HEK293 (cell line): ENCODE measurements around the gene TAS2R31.

Experiments
- CTCF ChIA-PET: fragments of 350-600 bp; formaldehyde crosslinking; extraction: SDS; loops from one replicate; lab custom pipeline; 2021; ENCODE audit warnings: antibody characterized with exemption; lab: Yijun Ruan, JAX
- POLR2A ChIA-PET: fragments of 300-600 bp; formaldehyde crosslinking; extraction: SDS; loops from one replicate; lab custom pipeline; 2020; ENCODE audit warnings: antibody characterized with exemption, inconsistent platforms; lab: Yijun Ruan, JAX
- H3K27ac ChIP-seq: fragments of 200-500 bp; sonication (Bioruptor generic); 2 replicates; pipeline ENCODE4 v1.5.1; 2014; ENCODE audit warnings: low read depth, low read length, control low read depth, inconsistent platforms; ENCODE audit errors: extremely low read depth
- H3K36me3 ChIP-seq, 2 experiments: fragments of 200-500 bp in 1 of 2; sonication (Bioruptor generic) in 1 of 2; 1 replicate in 1 of 2; 2 replicates in 1 of 2; pipeline ENCODE4 v1.5.1; 2014 to 2017; ENCODE audit warnings: inconsistent platforms in 2 of 2, low read length in 2 of 2; ENCODE audit not compliant: control insufficient read depth in 2 of 2, insufficient read depth in 1 of 2
- H3K4me1 ChIP-seq: fragments of 200-500 bp; sonication (Bioruptor generic); 2 replicates; pipeline ENCODE4 v1.5.1; 2014; ENCODE audit warnings: mild to moderate bottlenecking, low read length, inconsistent platforms; ENCODE audit not compliant: control insufficient read depth, insufficient read depth
- H3K4me3 ChIP-seq: 2 replicates; pipeline ENCODE4 v1.5.1; 2011; ENCODE audit warnings: low read depth, mild to moderate bottlenecking, control low read depth, low read length, moderate library complexity
- H3K9me3 ChIP-seq: fragments of 200-500 bp; sonication (Bioruptor generic); 2 replicates; pipeline ENCODE4 v1.5.1; 2014; ENCODE audit warnings: low read depth, low read length, inconsistent platforms; ENCODE audit not compliant: control insufficient read depth, insufficient read depth
- BCL11A ChIP-seq: fragments of 450-650 bp; formaldehyde crosslinking; IDR thresholded peaks from 2 replicates; pipeline ENCODE4 v1.5.1; 2016; ENCODE audit warnings: low read depth, missing biosample characterization, missing genetic modification characterization
- RBAK ChIP-seq: fragments of 450-650 bp; formaldehyde crosslinking; IDR thresholded peaks from 2 replicates; pipeline ENCODE4 v1.5.1; 2016; ENCODE audit warnings: missing biosample characterization, missing genetic modification characterization
- SCRT1 ChIP-seq: fragments of 450-650 bp; formaldehyde crosslinking; IDR thresholded peaks from 2 replicates; pipeline ENCODE4 v1.5.1; 2016; ENCODE audit warnings: missing biosample characterization, missing genetic modification characterization, borderline replicate concordance
- SP2 ChIP-seq: fragments of 450-650 bp; formaldehyde crosslinking; IDR thresholded peaks from 2 replicates; pipeline ENCODE4 v1.5.1; 2016; ENCODE audit warnings: missing biosample characterization, missing genetic modification characterization
- SP3 ChIP-seq: fragments of 450-650 bp; formaldehyde crosslinking; IDR thresholded peaks from 2 replicates; pipeline ENCODE4 v1.5.1; 2016; ENCODE audit warnings: missing biosample characterization, missing genetic modification characterization
- SP7 ChIP-seq: fragments of 450-650 bp; formaldehyde crosslinking; IDR thresholded peaks from 2 replicates; pipeline ENCODE4 v1.5.1; 2016; ENCODE audit warnings: missing biosample characterization, missing genetic modification characterization
- TRIM28 ChIP-seq: IDR thresholded peaks from 2 replicates; pipeline ENCODE4 v1.6.1; 2011; ENCODE audit warnings: low read length, control low read depth, borderline replicate concordance
- ZNF175 ChIP-seq: fragments of 450-650 bp; formaldehyde crosslinking; IDR thresholded peaks from 2 replicates; pipeline ENCODE4 v1.5.1; 2016; ENCODE audit warnings: missing biosample characterization, missing genetic modification characterization
- ZNF23 ChIP-seq: fragments of 450-650 bp; formaldehyde crosslinking; IDR thresholded peaks from 2 replicates; pipeline ENCODE4 v1.5.1; 2016; ENCODE audit warnings: missing biosample characterization, missing genetic modification characterization, borderline replicate concordance
- ZNF302 ChIP-seq: fragments of 450-650 bp; formaldehyde crosslinking; IDR thresholded peaks from 2 replicates; pipeline ENCODE4 v1.5.1; 2016; ENCODE audit warnings: missing biosample characterization, missing genetic modification characterization, low read depth
- ZNF561 ChIP-seq: fragments of 450-650 bp; IDR thresholded peaks from 2 replicates; pipeline ENCODE4 v1.5.1; 2018; ENCODE audit warnings: missing biosample characterization, missing genetic modification characterization, borderline replicate concordance
- ZNF747 ChIP-seq: fragments of 450-650 bp; formaldehyde crosslinking; IDR thresholded peaks from 2 replicates; pipeline ENCODE4 v1.5.1; 2016; ENCODE audit warnings: missing biosample characterization, missing genetic modification characterization
- ZNF768 ChIP-seq: fragments of 450-650 bp; formaldehyde crosslinking; IDR thresholded peaks from 2 replicates; pipeline ENCODE4 v1.5.1; 2018; ENCODE audit warnings: missing biosample characterization, mild to moderate bottlenecking, missing genetic modification characterization
- ZNF776 ChIP-seq: fragments of 450-650 bp; formaldehyde crosslinking; IDR thresholded peaks from 2 replicates; pipeline ENCODE4 v1.5.0; 2017; ENCODE audit warnings: missing biosample characterization, missing genetic modification characterization, borderline replicate concordance
- ZNF785 ChIP-seq: fragments of 450-650 bp; formaldehyde crosslinking; IDR thresholded peaks from 2 replicates; pipeline ENCODE4 v1.5.1; 2016; ENCODE audit warnings: missing biosample characterization, missing genetic modification characterization
- TF ChIP-seq, protein P1 (sequence below): fragments of 450-650 bp; formaldehyde crosslinking; IDR thresholded peaks from 2 replicates; pipeline ENCODE4 v1.5.1; 2017; ENCODE audit warnings: missing biosample characterization, missing genetic modification characterization
- TF ChIP-seq, protein P2 (sequence below): fragments of 450-650 bp; formaldehyde crosslinking; IDR thresholded peaks from 2 replicates; pipeline ENCODE4 v1.5.1; 2016; ENCODE audit warnings: missing biosample characterization, missing genetic modification characterization

TAS2R31 gene

DNA sequence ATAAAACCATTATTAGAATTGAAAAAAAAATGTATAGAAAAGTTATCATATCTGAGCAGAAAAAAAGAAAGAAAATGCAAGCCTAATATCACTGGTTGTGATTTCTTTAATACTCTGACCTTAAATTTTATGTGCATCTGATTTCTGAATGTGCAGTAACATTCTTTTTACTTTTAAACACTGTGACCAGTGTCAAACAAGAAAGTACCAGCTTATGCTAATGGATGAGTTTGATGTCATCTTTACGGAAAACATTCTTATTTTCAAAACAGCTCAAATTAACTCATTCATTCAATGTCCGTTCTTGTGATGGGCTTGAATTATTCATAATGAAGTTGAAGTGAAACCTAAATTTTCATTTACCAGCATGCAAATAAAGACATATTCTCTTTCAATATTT lies 44.4 kb downstream of the TAS2R31 start, which contains the start of gene TAS2R50:
TAS2R50 (minus strand) TSS at position 101 of the 400 bp plus-strand sequence; CDS start at position 49, 52 bp downstream.
- no peaks in the 10 kb centered on the region for H3K4me1 ChIP-seq
- POLR2A ChIA-PET: no interaction called here
- no peaks in the 10 kb centered on the region for H3K9me3 ChIP-seq
- H3K4me3 ChIP-seq: no peak within 1 kb of the TSS
- no peak for TF ChIP-seq SP7 (tag by site-specific recombination)
- TF ChIP-seq ZNF561 (tag by site-specific recombination): no peak
- no peak for TF ChIP-seq ZNF776 (tag by site-specific recombination)
- no peak for TF ChIP-seq BCL11A (tag by site-specific recombination)
- TF ChIP-seq RBAK (tag by site-specific recombination): no peak
- TF ChIP-seq ZNF768 (tag by site-specific recombination): no peak
- no peak for TF ChIP-seq ZNF175 (tag by site-specific recombination)
- no peak for TF ChIP-seq SP2 (tag by site-specific recombination)
- TF ChIP-seq, protein P1, sequence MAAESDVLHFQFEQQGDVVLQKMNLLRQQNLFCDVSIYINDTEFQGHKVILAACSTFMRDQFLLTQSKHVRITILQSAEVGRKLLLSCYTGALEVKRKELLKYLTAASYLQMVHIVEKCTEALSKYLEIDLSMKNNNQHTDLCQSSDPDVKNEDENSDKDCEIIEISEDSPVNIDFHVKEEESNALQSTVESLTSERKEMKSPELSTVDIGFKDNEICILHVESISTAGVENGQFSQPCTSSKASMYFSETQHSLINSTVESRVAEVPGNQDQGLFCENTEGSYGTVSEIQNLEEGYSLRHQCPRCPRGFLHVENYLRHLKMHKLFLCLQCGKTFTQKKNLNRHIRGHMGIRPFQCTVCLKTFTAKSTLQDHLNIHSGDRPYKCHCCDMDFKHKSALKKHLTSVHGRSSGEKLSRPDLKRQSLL: no peak
- TF ChIP-seq, all 188 proteins: peak for 0
- CTCF ChIA-PET: no interaction called here
- Histone ChIP-seq H3K36me3 (peaks cover 0 to 2% of the 10 kb centered on the region in 2 experiments; a peak in 1 of 3 replicates), H3K27ac (no peak within 1 kb of the TSS)

DNA sequence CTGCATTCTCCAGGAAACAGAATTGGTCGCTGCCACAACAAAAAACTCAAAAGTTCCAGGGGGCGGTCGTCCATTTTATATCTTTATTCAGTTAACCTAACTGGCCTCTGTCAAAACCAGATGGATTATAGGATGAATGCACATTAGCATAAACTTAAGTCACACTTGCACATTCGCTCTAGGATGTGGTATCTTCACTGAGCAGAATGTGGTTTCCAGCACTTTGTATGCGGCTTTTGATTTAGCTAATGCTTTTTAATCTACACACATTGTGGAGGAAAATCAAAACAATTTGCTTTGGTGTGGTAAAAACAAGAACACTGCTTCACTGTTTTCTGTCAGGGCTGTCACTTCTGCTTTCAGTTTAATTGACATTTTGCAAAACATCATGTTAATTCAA lies 49.0 kb downstream of the TAS2R31 start:
- Histone ChIP-seq H3K27ac (no peak overlapping the region), H3K4me3 (no peak overlapping the region), H3K9me3 (no peaks in the 10 kb centered on the region), H3K4me1 (no peaks in the 10 kb centered on the region), H3K36me3 (no peaks in the 10 kb centered on the region)
- ChIA-PET CTCF (no interaction called here), POLR2A (no interaction called here)
- TF ChIP-seq ZNF785 (tag by site-specific recombination) (no peak), ZNF747 (tag by site-specific recombination) (no peak), SP3 (tag by site-specific recombination) (no peak), ZNF23 (tag by site-specific recombination) (no peak), ZNF175 (tag by site-specific recombination) (no peak), SCRT1 (tag by site-specific recombination) (no peak), ZNF302 (tag by site-specific recombination) (no peak), TRIM28 (no peak)
- TF ChIP-seq, protein P2, sequence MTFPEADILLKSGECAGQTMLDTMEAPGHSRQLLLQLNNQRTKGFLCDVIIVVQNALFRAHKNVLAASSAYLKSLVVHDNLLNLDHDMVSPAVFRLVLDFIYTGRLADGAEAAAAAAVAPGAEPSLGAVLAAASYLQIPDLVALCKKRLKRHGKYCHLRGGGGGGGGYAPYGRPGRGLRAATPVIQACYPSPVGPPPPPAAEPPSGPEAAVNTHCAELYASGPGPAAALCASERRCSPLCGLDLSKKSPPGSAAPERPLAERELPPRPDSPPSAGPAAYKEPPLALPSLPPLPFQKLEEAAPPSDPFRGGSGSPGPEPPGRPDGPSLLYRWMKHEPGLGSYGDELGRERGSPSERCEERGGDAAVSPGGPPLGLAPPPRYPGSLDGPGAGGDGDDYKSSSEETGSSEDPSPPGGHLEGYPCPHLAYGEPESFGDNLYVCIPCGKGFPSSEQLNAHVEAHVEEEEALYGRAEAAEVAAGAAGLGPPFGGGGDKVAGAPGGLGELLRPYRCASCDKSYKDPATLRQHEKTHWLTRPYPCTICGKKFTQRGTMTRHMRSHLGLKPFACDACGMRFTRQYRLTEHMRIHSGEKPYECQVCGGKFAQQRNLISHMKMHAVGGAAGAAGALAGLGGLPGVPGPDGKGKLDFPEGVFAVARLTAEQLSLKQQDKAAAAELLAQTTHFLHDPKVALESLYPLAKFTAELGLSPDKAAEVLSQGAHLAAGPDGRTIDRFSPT (tag by site-specific recombination): no peak
